HEK293 (cell line): Measurements from ENCODE around the gene LGALS12.

ENCODE experiments used
- CTCF ChIA-PET: fragments of 350-600 bp; formaldehyde crosslinking; extraction: SDS; loops from one replicate; lab custom pipeline; 2021; ENCODE audit warnings: antibody characterized with exemption; lab: Yijun Ruan, JAX
- POLR2A ChIA-PET: fragments of 300-600 bp; formaldehyde crosslinking; extraction: SDS; loops from one replicate; lab custom pipeline; 2020; ENCODE audit warnings: antibody characterized with exemption, inconsistent platforms; lab: Yijun Ruan, JAX
- H3K27ac ChIP-seq: fragments of 200-500 bp; sonication (Bioruptor generic); 2 replicates; pipeline ENCODE4 v1.5.1; 2014; ENCODE audit warnings: low read depth, low read length, control low read depth, inconsistent platforms; ENCODE audit errors: extremely low read depth
- H3K36me3 ChIP-seq, 2 experiments: fragments of 200-500 bp in 1 of 2; sonication (Bioruptor generic) in 1 of 2; 1 replicate in 1 of 2; 2 replicates in 1 of 2; pipeline ENCODE4 v1.5.1; 2014 to 2017; ENCODE audit warnings: inconsistent platforms in 2 of 2, low read length in 2 of 2; ENCODE audit not compliant: control insufficient read depth in 2 of 2, insufficient read depth in 1 of 2
- H3K4me1 ChIP-seq: fragments of 200-500 bp; sonication (Bioruptor generic); 2 replicates; pipeline ENCODE4 v1.5.1; 2014; ENCODE audit warnings: mild to moderate bottlenecking, low read length, inconsistent platforms; ENCODE audit not compliant: control insufficient read depth, insufficient read depth
- H3K4me3 ChIP-seq: 2 replicates; pipeline ENCODE4 v1.5.1; 2011; ENCODE audit warnings: low read depth, mild to moderate bottlenecking, control low read depth, low read length, moderate library complexity
- H3K9me3 ChIP-seq: fragments of 200-500 bp; sonication (Bioruptor generic); 2 replicates; pipeline ENCODE4 v1.5.1; 2014; ENCODE audit warnings: low read depth, low read length, inconsistent platforms; ENCODE audit not compliant: control insufficient read depth, insufficient read depth
- GLI4 ChIP-seq: fragments of 450-650 bp; formaldehyde crosslinking; IDR thresholded peaks from 2 replicates; pipeline ENCODE4 v1.5.1; 2016; ENCODE audit warnings: missing biosample characterization, missing genetic modification characterization
- KLF17 ChIP-seq: fragments of 450-650 bp; formaldehyde crosslinking; IDR thresholded peaks from 2 replicates; pipeline ENCODE4 v1.5.1; 2016; ENCODE audit warnings: missing biosample characterization, missing genetic modification characterization
- MYNN ChIP-seq: fragments of 450-650 bp; formaldehyde crosslinking; IDR thresholded peaks from 2 replicates; pipeline ENCODE4 v1.5.1; 2016; ENCODE audit warnings: missing biosample characterization, missing genetic modification characterization, borderline replicate concordance
- PRDM2 ChIP-seq: fragments of 450-650 bp; formaldehyde crosslinking; IDR thresholded peaks from 2 replicates; pipeline ENCODE4 v1.5.1; 2016; ENCODE audit warnings: missing biosample characterization, missing genetic modification characterization, borderline replicate concordance
- ZBTB44 ChIP-seq: fragments of 450-650 bp; IDR thresholded peaks from 2 replicates; pipeline ENCODE4 v1.5.1; 2018; ENCODE audit warnings: missing biosample characterization, mild to moderate bottlenecking, missing genetic modification characterization
- ZNF112 ChIP-seq: fragments of 450-650 bp; formaldehyde crosslinking; IDR thresholded peaks from 2 replicates; pipeline ENCODE4 v1.5.0; 2017; ENCODE audit warnings: missing biosample characterization, missing genetic modification characterization
- ZNF211 ChIP-seq: fragments of 450-650 bp; formaldehyde crosslinking; IDR thresholded peaks from 2 replicates; pipeline ENCODE4 v1.5.1; 2016; ENCODE audit warnings: low read depth, missing biosample characterization, missing genetic modification characterization
- ZNF214 ChIP-seq: fragments of 450-650 bp; formaldehyde crosslinking; IDR thresholded peaks from 2 replicates; pipeline ENCODE4 v1.5.1; 2017; ENCODE audit warnings: missing biosample characterization, mild to moderate bottlenecking, missing genetic modification characterization, borderline replicate concordance
- ZNF335 ChIP-seq: fragments of 450-650 bp; formaldehyde crosslinking; conservative IDR thresholded peaks from 2 replicates; pipeline ENCODE4 v1.5.1; 2016; ENCODE audit warnings: missing biosample characterization, missing genetic modification characterization
- ZNF362 ChIP-seq: fragments of 450-650 bp; formaldehyde crosslinking; IDR thresholded peaks from 2 replicates; pipeline ENCODE4 v1.5.1; 2016; ENCODE audit warnings: missing biosample characterization, missing genetic modification characterization
- ZNF37A ChIP-seq: fragments of 450-650 bp; IDR thresholded peaks from 2 replicates; pipeline ENCODE4 v1.5.1; 2018; ENCODE audit warnings: missing biosample characterization, missing genetic modification characterization
- ZNF510 ChIP-seq: fragments of 450-650 bp; formaldehyde crosslinking; IDR thresholded peaks from 2 replicates; pipeline ENCODE4 v1.5.1; 2018; ENCODE audit warnings: mild to moderate bottlenecking, missing genetic modification characterization, missing biosample characterization; ENCODE audit not compliant: insufficient replicate concordance
- ZNF544 ChIP-seq: fragments of 450-650 bp; formaldehyde crosslinking; IDR thresholded peaks from 2 replicates; pipeline ENCODE4 v1.5.0; 2017; ENCODE audit warnings: missing biosample characterization, missing genetic modification characterization
- ZNF580 ChIP-seq: fragments of 450-650 bp; formaldehyde crosslinking; IDR thresholded peaks from 2 replicates; pipeline ENCODE4 v1.5.1; 2016; ENCODE audit warnings: missing biosample characterization, missing genetic modification characterization
- ZNF623 ChIP-seq: fragments of 450-650 bp; formaldehyde crosslinking; IDR thresholded peaks from 2 replicates; pipeline ENCODE4 v1.5.1; 2016; ENCODE audit warnings: missing biosample characterization, missing genetic modification characterization
- ZNF777 ChIP-seq: fragments of 450-650 bp; formaldehyde crosslinking; IDR thresholded peaks from 2 replicates; pipeline ENCODE4 v1.5.1; 2017; ENCODE audit warnings: missing biosample characterization, missing genetic modification characterization, borderline replicate concordance
- ZNF785 ChIP-seq: fragments of 450-650 bp; formaldehyde crosslinking; IDR thresholded peaks from 2 replicates; pipeline ENCODE4 v1.5.1; 2016; ENCODE audit warnings: missing biosample characterization, missing genetic modification characterization
- ZNF791 ChIP-seq: fragments of 450-650 bp; formaldehyde crosslinking; IDR thresholded peaks from 2 replicates; pipeline ENCODE4 v1.5.1; 2016; ENCODE audit warnings: missing biosample characterization, missing genetic modification characterization
- ZSCAN23 ChIP-seq: fragments of 450-650 bp; formaldehyde crosslinking; IDR thresholded peaks from 2 replicates; pipeline ENCODE4 v1.5.1; 2016; ENCODE audit warnings: missing biosample characterization, missing genetic modification characterization
- ZSCAN5A ChIP-seq: fragments of 450-650 bp; formaldehyde crosslinking; IDR thresholded peaks from 2 replicates; pipeline ENCODE4 v1.5.1; 2016; ENCODE audit warnings: missing biosample characterization, missing genetic modification characterization

The LGALS12 gene

GRCh38 chr11:63552921-63553320, 47.0 kb downstream of the LGALS12 start (continued):
- TF ChIP-seq MYNN (tag by site-specific recombination) (no peak), ZSCAN23 (tag by site-specific recombination) (no peak), ZNF362 (no peak)

- no peaks in the 10 kb centered on the region for H3K4me1 ChIP-seq
- no peak overlapping the region for H3K27ac ChIP-seq
Observed at GRCh38 chr11:63553759-63554158, 47.9 kb downstream of the LGALS12 start.

More at GRCh38 chr11:63553759-63554158, 47.9 kb downstream of the LGALS12 start:
- POLR2A ChIA-PET, result no interaction called here
- Histone ChIP-seq H3K4me3 (no peak overlapping the region), H3K9me3 (no peaks in the 10 kb centered on the region), H3K36me3 (no peaks in the 10 kb centered on the region)
- no peak for TF ChIP-seq ZNF112 (tag by site-specific recombination)
- TF ChIP-seq PRDM2, result no peak
- no peak for TF ChIP-seq ZNF580
- TF ChIP-seq MYNN (tag by site-specific recombination), result no peak
- no peak for TF ChIP-seq ZNF214 (tag by site-specific recombination)
- no peak for TF ChIP-seq ZNF785
- no peak for TF ChIP-seq KLF17 (tag by site-specific recombination)
- TF ChIP-seq ZNF791, result no peak
- no peak for TF ChIP-seq GLI4 (tag by site-specific recombination)
- TF ChIP-seq ZNF544 (tag by site-specific recombination), result no peak
- no peak for TF ChIP-seq ZSCAN5A (tag by site-specific recombination)
- TF ChIP-seq ZBTB44, result no peak
- TF ChIP-seq ZNF510 (tag by site-specific recombination), result no peak
- TF ChIP-seq ZNF623 (tag by site-specific recombination), result no peak
- TF ChIP-seq ZNF335 (tag by site-specific recombination), result no peak
- TF ChIP-seq ZNF37A (tag by site-specific recombination), result no peak
- TF ChIP-seq ZNF211 (tag by site-specific recombination), result no peak
- no peak for TF ChIP-seq ZNF777 (tag by site-specific recombination)
- TF ChIP-seq, all 188 proteins: peak for 0
- CTCF ChIA-PET, result interaction anchor here (0.6 kb wide), 1 partner anchor 136 kb away, joined by 5 read pairs; no protein-coding TSS in a partner anchor
